ENCODE results near the gene SOHLH1.

- no peak for TF ChIP-seq POLR2AphosphoS5 (IDR thresholded peaks at IDR 0.05; ENCODE audit: low read depth)
- no peak for TF ChIP-seq CTCF (IDR thresholded peaks at IDR 0.05; ENCODE audit: insufficient read depth, low read length)
- TF ChIP-seq SPI1 (IDR thresholded peaks at IDR 0.05; ENCODE audit: borderline replicate concordance, low read depth): no peak
- peak; percentile 79 for TF ChIP-seq REST (IDR thresholded peaks at IDR 0.05; ENCODE audit: insufficient replicate concordance, low read depth)
Measured at GRCh38 chr9:135729480-135729879, 30.2 kb upstream of the SOHLH1 start.
